SKM-1 treated with dmso at 0.1 percent for 144 hours (cell line): ENCODE measurements around the gene TOM1L1.
A peak's percentile ranks its signal among the peaks of the same experiment; 100 is the strongest.

ENCODE experiments used
- DNase-seq: peaks from one replicate; lab custom pipeline; 2025; ENCODE audit not compliant: unreplicated experiment; lab: John Stamatoyannopoulos, UW

Gene TOM1L1

GRCh38 chr17:54945231-54945630 is 44.6 kb downstream of the TOM1L1 start:
- DNase-seq = no peak

GRCh38 chr17:54945671-54946070 is 45.0 kb downstream of the TOM1L1 start:
- no peak for DNase-seq

- peak; percentile 45 for DNase-seq
Measured at GRCh38 chr17:54947396-54947795, 46.7 kb downstream of the TOM1L1 start.

GRCh38 chr17:54948380-54948779 is 47.7 kb downstream of the TOM1L1 start:
- DNase-seq = no peak

- DNase-seq = no peak
Measured at GRCh38 chr17:54950116-54950515, 49.5 kb downstream of the TOM1L1 start.

GRCh38 chr17:54951286-54951685 is 50.6 kb downstream of the TOM1L1 start:
- no peak for DNase-seq

DNA sequence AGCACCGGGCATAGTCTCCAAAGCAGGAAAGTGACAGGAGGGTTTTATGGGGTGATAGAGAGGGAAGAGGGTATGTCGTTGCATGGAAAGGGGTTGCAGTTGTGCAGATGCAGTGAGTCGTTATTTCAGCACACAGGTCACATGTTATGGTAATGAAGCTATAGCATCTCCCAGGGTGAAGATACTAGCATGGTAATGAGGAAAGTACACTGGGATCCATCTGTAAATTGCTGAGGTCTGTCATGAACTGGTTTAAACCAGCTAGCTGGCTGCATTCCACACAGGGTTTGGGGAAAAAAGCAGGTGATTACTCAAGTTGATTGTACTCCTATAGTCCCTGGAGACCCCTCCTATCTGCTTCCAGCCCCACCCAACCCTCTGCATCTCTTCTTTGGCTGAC is 56.1 kb downstream of the TOM1L1 start:
- DNase-seq = no peak

DNA sequence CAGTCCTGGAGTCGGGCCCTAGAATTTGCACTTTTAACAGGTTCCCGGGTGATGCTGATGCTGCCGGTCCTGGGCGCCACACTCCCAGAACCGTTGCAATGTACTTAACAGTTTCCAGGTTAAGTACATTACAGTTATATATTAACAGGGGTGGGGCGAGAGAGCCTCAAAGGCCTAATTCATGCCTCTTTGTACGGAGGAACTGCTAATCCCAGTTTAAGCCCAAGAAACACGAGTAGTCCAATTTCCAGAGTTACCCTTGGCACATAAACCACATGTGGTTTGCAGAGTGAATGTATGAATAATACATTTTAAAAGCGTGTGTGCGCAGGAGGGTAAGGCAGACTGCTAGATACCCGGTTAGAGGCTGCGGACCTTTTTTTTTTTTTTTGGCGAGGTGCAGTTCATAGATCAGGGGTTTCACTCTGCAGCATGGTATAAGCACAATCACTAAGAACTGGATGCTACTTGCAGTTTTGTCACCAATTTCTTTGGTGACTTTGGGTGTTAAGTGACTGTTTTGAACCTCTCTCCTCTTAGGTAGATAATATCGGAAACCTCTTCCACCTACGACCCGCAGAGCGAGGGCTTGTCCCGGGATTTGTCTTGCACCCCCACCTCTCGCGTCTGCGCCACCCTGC is 67.1 kb downstream of the TOM1L1 start:
- DNase-seq = no peak

DNA sequence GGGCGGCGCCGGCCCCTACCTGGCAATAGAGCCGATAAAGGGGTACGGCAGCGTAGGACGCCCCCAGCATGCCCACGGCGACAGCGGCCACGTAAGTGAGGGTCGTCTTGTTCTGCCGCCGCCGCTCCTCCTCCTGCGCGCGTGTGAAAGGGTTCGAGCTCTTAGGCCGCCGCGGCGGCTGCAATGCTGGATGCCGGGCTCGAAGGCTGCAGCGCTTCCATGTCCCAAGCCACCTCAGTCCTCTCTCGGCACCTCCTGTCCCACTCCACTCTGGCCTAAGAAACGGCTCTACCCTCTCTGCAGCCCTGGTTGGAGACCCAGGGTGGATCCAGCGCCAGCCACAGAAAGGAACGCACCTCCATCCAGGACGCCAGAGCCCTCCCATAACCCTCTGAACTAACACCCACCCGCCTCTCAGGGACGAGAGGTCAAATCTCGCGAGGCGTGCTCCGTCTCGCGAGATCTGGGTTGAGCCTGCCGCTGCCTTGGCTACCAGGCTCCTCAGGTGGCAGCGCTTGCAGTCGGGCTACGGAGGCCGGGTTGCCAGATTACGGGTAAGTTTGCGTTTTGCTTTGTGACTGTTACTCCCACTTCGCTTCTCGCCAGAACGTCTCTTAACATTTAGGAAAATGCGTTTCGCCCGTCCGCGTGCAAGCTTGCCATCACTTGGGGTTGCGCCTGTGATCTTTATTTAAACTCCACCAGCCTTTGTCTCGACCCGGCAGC is 67.8 kb downstream of the TOM1L1 start, which contains the start of the genes COX11 and STXBP4:
COX11 (minus strand) TSS at position 393 of the 726 bp plus-strand sequence; CDS start at position 385, 8 bp downstream.
STXBP4 (plus strand) TSS at position 504 of the 726 bp plus-strand sequence. CDS start 17,455 bp downstream, outside the sequence.
- peak; percentile 87 for DNase-seq

DNA sequence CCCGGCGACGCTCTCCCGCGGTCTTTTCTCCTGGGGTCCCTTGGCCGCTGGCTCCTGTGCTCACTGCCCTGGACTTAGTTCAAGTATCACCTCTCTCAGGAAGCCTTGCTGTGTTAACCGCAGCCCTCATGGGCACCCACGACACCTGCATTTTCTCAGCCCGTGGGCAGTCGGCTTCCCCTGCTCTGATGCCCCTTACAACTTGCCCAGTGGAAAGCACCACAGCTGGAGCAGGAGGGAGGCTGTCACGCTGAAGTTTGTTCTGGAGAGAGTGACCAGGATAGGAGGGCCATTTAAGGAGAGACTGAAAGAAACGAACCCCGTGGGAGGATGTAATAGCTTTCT is 68.3 kb downstream of the TOM1L1 start:
- DNase-seq = no peak

- no peak for DNase-seq
Measured at GRCh38 chr17:54969658-54970572, 69.3 kb downstream of the TOM1L1 start.

- DNase-seq = no peak
Measured at GRCh38 chr17:54971147-54971546, 70.5 kb downstream of the TOM1L1 start.

DNA sequence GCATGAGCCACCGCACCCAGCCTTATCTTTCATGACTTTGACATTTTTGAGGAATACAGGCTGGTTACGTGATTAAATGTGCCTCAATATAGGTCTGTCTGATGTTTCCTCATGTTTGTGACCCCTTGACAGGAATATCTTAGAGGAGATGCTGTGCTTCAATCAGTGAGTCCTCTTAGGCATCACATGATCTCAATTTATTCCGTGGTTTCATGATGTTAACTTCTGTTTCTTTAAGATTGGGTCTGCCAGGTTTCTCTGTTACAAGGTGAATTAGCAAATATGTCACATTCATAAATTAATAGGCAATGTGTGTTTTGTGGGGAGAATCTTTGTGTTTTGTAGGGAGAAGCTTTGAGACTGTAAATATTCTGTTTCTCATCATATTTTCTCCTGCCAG is 71.2 kb downstream of the TOM1L1 start:
- no peak for DNase-seq

DNA sequence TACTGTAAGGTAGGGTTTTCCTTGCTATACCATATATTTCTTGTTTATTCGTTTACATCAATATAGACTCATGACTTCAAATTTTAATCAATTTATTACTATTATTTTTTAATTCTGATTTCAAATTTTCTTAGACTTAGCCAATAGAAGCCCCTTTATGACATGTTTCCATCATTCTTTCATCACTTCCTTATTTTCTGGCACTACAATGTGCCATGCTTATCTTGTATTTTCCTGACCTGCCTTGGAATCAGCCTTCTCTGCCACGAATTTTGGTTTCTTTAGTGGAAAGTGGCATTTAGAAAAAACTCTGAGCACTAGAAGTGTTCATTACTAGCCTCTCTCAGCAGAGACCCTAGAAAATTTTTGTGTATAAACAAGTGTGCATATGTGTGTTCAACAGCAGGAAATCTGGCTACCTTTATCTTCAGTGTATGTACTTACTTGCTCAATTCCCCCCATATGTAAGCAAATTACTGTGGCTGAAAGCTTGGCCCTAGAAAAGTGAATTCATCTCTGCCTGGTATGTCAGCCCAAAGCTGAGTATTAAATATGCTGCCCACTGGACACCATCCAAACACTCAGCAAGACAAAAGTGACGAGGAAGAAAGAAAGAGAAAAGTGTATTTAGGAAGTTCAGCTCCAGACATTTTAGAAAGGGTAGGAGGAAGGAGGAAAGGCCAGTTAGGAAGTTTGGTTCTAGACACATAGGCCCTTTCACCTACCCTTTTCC is 71.9 kb downstream of the TOM1L1 start:
- no peak for DNase-seq

DNA sequence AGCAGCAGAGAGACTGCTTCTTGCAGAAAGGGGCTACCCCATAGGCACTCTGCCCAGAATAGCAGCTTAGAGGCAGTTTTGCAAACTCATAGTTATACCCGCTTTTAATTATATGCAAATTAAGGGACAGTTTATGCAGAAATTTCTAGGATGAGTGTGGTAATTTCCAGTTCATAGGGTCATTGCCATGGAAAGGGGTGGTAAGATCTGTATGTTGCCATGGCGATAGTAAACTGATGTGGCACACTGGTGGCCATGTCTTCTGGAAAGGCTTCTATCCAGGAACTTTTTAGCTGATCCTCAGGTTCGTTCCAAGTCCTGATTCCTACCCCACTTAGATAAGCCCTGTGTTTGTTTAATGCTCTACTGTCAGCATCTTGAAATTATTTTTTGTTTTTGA is 74.1 kb downstream of the TOM1L1 start:
- no peak for DNase-seq

DNA sequence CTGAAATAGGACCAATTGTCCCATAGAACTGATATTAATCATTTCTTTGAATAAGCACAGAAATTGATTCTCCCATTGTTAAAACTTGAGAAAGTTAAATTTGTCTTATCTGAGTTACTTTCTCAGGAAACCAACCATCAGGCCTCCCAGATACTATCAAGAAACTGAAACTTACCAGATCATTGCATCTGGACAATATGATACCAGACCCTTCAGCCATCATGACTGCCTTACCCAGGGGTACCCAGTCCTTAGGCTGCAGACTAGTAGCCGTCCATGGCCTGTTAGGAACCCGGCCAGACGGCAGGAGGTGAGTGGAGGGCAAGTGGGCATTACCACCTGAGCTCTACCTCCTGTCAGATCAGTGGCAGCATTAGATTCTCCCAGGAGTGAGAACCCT is 75.7 kb downstream of the TOM1L1 start:
- no peak for DNase-seq

DNA sequence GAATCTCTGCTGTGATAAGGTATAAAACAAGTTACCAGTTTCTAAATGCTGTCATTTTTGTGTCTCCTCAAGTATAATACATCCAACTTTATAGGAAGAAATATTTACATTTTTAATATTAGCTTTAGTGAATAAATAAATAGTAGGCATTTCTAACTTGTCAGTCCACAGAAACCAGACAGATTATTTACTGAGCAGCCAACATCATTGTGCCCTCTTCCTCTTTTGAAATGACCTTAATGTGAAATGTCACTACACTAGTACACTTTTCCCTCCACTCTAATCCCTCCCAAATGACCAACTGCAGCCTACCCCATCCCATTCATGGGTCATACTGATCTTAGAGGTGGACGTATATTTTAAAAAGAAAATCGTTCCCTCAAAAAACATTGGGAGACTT is 77.1 kb downstream of the TOM1L1 start:
- DNase-seq = no peak

- DNase-seq = no peak
Measured at GRCh38 chr17:54979657-54980056, 79.0 kb downstream of the TOM1L1 start.

GRCh38 chr17:54980375-54980774 is 79.7 kb downstream of the TOM1L1 start:
- DNase-seq = no peak

DNA sequence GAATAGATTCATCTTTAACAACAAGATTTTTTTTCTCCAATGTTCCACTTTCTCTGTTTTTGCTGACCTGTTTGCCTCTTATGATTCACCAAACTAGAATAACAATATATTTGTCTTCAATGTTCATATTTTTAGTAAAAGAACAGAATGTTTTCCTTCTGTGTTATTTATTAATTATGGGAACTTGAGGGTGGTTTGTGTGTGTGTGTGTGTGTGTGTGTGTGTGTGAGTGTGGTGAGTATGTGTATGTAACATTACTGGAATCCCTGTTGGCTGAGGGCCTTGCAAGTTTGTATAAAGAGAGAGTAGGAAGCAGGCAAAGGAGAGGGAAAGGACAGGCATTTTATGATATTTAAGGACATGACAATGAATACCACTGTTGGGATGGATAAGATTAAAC is 81.7 kb downstream of the TOM1L1 start:
- DNase-seq = no peak

- DNase-seq = no peak
Measured at GRCh38 chr17:54983260-54983659, 82.6 kb downstream of the TOM1L1 start.
